CD14-positive monocyte (primary cell): ENCODE measurements around the gene FNDC3A. TPM values are rescaled to one million over a fixed set of nuclear protein-coding genes. Genes with fewer than 3 reads are reported as not detected.
A peak's percentile ranks its signal among the peaks of the same experiment; 100 is the strongest.

ENCODE experiments used
- DNase-seq, 3 donors: peaks; one replicate each; pipeline ENCODE4 v3.0.0-alpha.2; 2011 to 2022
- H2AFZ ChIP-seq: 2 replicates; pipeline ENCODE4 v1.6.0; 2012; ENCODE audit warnings: mild to moderate bottlenecking, low read depth, low read length, inconsistent platforms; ENCODE audit not compliant: insufficient read depth, poor library complexity, severe bottlenecking
- H3K27ac ChIP-seq, 2 donors: 1 replicate in 1 of 2; 2 replicates in 1 of 2; pipeline ENCODE4 v1.5.1; 2012 to 2013; ENCODE audit warnings: low read length in 2 of 2, control low read depth in 1 of 2, inconsistent platforms in 1 of 2, low read depth in 1 of 2, mild to moderate bottlenecking in 1 of 2
- H3K27me3 ChIP-seq, 2 donors: one replicate each; pipeline versions ENCODE4 v1.6.0 to v1.6.1; 2011 to 2013; ENCODE audit warnings: low read length in 2 of 2; ENCODE audit not compliant: control insufficient read depth in 2 of 2, insufficient read depth in 2 of 2
- H3K36me3 ChIP-seq, 2 donors: replicated peaks in 1 of 2; 1 replicate in 1 of 2; 2 replicates in 1 of 2; pipeline versions ENCODE4 v1.5.1 to v1.6.1; 2012 to 2013; ENCODE audit warnings: low read length in 2 of 2, control low read depth in 1 of 2, inconsistent platforms in 1 of 2, mild to moderate bottlenecking in 1 of 2; ENCODE audit not compliant: insufficient read depth in 2 of 2, control insufficient read depth in 1 of 2
- H3K4me1 ChIP-seq, 2 donors: 1 replicate in 1 of 2; 2 replicates in 1 of 2; pipeline versions ENCODE4 v1.5.1 to v1.6.1; 2012 to 2013; ENCODE audit warnings: low read length in 2 of 2, control low read depth in 1 of 2, inconsistent platforms in 1 of 2, mild to moderate bottlenecking in 1 of 2, moderate library complexity in 1 of 2; ENCODE audit not compliant: insufficient read depth in 2 of 2, control insufficient read depth in 1 of 2
- H3K4me2 ChIP-seq: replicated peaks from 2 replicates; pipeline ENCODE3; 2012; ENCODE audit warnings: low read length, moderate library complexity, mild to moderate bottlenecking; ENCODE audit not compliant: poor library complexity, severe bottlenecking; ENCODE audit errors: extremely low read depth
- H3K4me3 ChIP-seq, 3 experiments: fragments of 200-600 bp in 1 of 3; sonication (generic) in 1 of 3; replicated peaks in 1 of 3; 1 replicate in 2 of 3; 2 replicates in 1 of 3; pipeline ENCODE4 v1.5.1; 2011 to 2013; ENCODE audit warnings: low read length in 3 of 3, mild to moderate bottlenecking in 3 of 3, control low read depth in 2 of 3, low read depth in 2 of 3, inconsistent platforms in 1 of 3, moderate library complexity in 1 of 3
- H3K79me2 ChIP-seq: 2 replicates; pipeline ENCODE4 v1.6.0; 2012; ENCODE audit warnings: mild to moderate bottlenecking, control low read depth, inconsistent platforms, low read length, moderate library complexity; ENCODE audit not compliant: insufficient read depth
- H3K9ac ChIP-seq: 2 replicates; pipeline ENCODE4 v1.6.0; 2017; ENCODE audit warnings: low read length, mild to moderate bottlenecking; ENCODE audit not compliant: insufficient read depth, poor library complexity, severe bottlenecking
- H3K9me3 ChIP-seq, 2 donors: replicated peaks in 1 of 2; 1 replicate in 1 of 2; 2 replicates in 1 of 2; pipeline versions ENCODE4 v1.5.1 to v1.6.1; 2012 to 2013; ENCODE audit warnings: low read length in 2 of 2, control low read depth in 1 of 2; ENCODE audit not compliant: control insufficient read depth in 1 of 2, insufficient read depth in 1 of 2
- H4K20me1 ChIP-seq: 2 replicates; pipeline ENCODE4 v1.6.0; 2012; ENCODE audit warnings: mild to moderate bottlenecking, low read length, control low read depth, moderate library complexity; ENCODE audit not compliant: insufficient read depth
- H3K27ac Mint-ChIP-seq, 7 donors: one replicate each; pipeline ENCODE4 v1.8.0; 2020; ENCODE audit warnings: mild to moderate bottlenecking in 7 of 7, mixed read lengths in 7 of 7, moderate library complexity in 6 of 7, inconsistent platforms in 2 of 7
- H3K27me3 Mint-ChIP-seq, 3 donors: one replicate each; pipeline ENCODE4 v1.8.0; 2021 to 2022; ENCODE audit warnings: low read depth in 3 of 3, mild to moderate bottlenecking in 3 of 3, mixed read lengths in 3 of 3, moderate library complexity in 3 of 3, inconsistent platforms in 1 of 3
- H3K36me3 Mint-ChIP-seq, 2 donors: one replicate each; pipeline ENCODE4 v1.8.0; 2020; ENCODE audit warnings: mixed read lengths in 2 of 2, inconsistent platforms in 1 of 2, mild to moderate bottlenecking in 1 of 2
- H3K4me1 Mint-ChIP-seq: one replicate; pipeline ENCODE4 v1.8.0; 2020; ENCODE audit warnings: mild to moderate bottlenecking, mixed read lengths
- H3K4me3 Mint-ChIP-seq, 2 donors: one replicate each; pipeline ENCODE4 v1.8.0; 2020; ENCODE audit warnings: mild to moderate bottlenecking in 2 of 2, mixed read lengths in 2 of 2, moderate library complexity in 1 of 2
- H3K9me3 Mint-ChIP-seq, 7 donors: one replicate each; pipeline ENCODE4 v1.8.0; 2020 to 2022; ENCODE audit warnings: mixed read lengths in 7 of 7, mild to moderate bottlenecking in 6 of 7, moderate library complexity in 6 of 7, inconsistent platforms in 2 of 7
- CTCF ChIP-seq: fragments of 200-600 bp; IDR thresholded peaks from one replicate; pipeline ENCODE4 v1.8.0; 2022; ENCODE audit warnings: antibody characterized with exemption, mild to moderate bottlenecking
- WGBS: methylation state at CpG from one replicate; pipeline ENCODE4 v1.1.5; 2013; ENCODE audit warnings: missing lambda C conversion rate; ENCODE audit not compliant: insufficient coverage; 5-methylcytosine and 5-hydroxymethylcytosine counted together
- intact Hi-C, 2 donors: fragments of 100-400 bp; cut with micrococcal nuclease; formaldehyde crosslinking; loops; one replicate each; pipeline versions ENCODE4 v1.15.0 to v1.15.1; 2023
- polyA plus RNA-seq, 3 donors: library from polyadenylated mRNA; depleted of rRNA in 1 of 3; unstranded in 2 of 3; stranded (reverse) in 1 of 3; fragments of 300-500 nt in 2 of 3; fragments of >200 nt in 1 of 3; fragmentation: Illumina TruSeq in 2 of 3; gene quantifications; 1 replicate in 2 of 3; 2 replicates in 1 of 3; pipeline ENCODE4 v1.2.3, GENCODE V29; 2012 to 2021

The FNDC3A gene
- polyA plus RNA-seq, 3 donors: 8.3 to 27.0 (median 12.0) TPM

GRCh38 chr13:49218493-49219051 is 242.9 kb downstream of the FNDC3A start:
- Histone ChIP-seq H3K9ac (no peak overlapping the region), H3K27ac (no peak overlapping the region), H4K20me1 (no peaks in the 10 kb centered on the region), H3K9me3 (peaks cover 3 to 7% of the 10 kb centered on the region in 2 donors), H3K36me3 (no peaks in the 10 kb centered on the region), H3K27me3 (peaks cover 27 to 39% of the 10 kb centered on the region in 2 donors), H3K4me2 (no peak overlapping the region), H3K4me3 (no peak overlapping the region), H2AFZ (no peak overlapping the region), H3K79me2 (no peaks in the 10 kb centered on the region), H3K4me1 (peaks cover 50 to 54% of the 10 kb centered on the region in 2 donors)
- no peak for TF ChIP-seq CTCF
- no peak for DNase-seq
- WGBS: 82% methylated on average over 22 of the region's 25 CpGs
- Mint-ChIP-seq H3K36me3 (peaks cover 15 to 17% of the 10 kb centered on the region in 2 donors), H3K27ac (peak overlapping the region in 1 of 7 donors; percentile 36), H3K4me3 (peak overlapping the region in 1 of 2 donors; percentile 86), H3K27me3 (peaks cover 35 to 46% (median 38%) of the 10 kb centered on the region in 3 donors), H3K9me3 (peaks cover 0 to 28% (median 13%) of the 10 kb centered on the region in 7 donors), H3K4me1 (peaks cover 55% of the 10 kb centered on the region)
- intact Hi-C loops: no loop called here

DNA sequence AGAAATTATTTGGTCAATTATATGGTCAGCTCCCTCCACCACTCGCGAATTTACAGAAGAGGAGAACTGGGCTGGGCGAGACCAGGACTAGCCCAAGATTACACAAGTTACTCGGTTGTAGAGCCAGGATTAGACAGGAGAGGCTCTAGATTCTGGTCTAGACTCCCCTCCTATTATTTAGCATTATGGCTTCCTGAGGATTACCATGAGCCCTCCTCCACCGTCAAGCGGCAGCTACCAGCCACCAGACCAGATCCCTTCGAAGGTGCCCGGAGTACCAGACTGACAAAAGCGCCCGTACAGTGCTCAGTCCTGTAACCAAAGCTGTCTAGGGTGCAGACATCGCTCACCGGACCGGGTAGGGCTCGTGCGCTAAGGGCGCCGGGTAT is 243.9 kb downstream of the FNDC3A start:
- H3K4me3 Mint-ChIP-seq: peak overlapping the region; percentile 69 to 86
- H3K27ac ChIP-seq: no peak overlapping the region
- peaks cover 15 to 17% of the 10 kb centered on the region in 2 donors for H3K36me3 Mint-ChIP-seq
- peaks cover 44% of the 10 kb centered on the region for H3K4me1 Mint-ChIP-seq
- DNase-seq: no peak
- H4K20me1 ChIP-seq: no peaks in the 10 kb centered on the region
- TF ChIP-seq CTCF: no peak
- peak overlapping the region; percentile 79 for H2AFZ ChIP-seq
- H3K4me1 ChIP-seq: peaks cover 39 to 43% of the 10 kb centered on the region in 2 donors
- peak overlapping the region; percentile 23 for H3K9ac ChIP-seq
- 6% methylated on average over 12 of the region's 17 CpGs for WGBS
- no peaks in the 10 kb centered on the region for H3K36me3 ChIP-seq
- H3K27ac Mint-ChIP-seq: no peak overlapping the region
- intact Hi-C loops: loop anchor here in 1 of 2 donors (10.0 kb wide), 1 partner anchor 65 kb away; no protein-coding TSS in a partner anchor
- peaks cover 0 to 28% (median 13%) of the 10 kb centered on the region in 7 donors for H3K9me3 Mint-ChIP-seq
- peaks cover 35 to 48% (median 40%) of the 10 kb centered on the region in 3 donors for H3K27me3 Mint-ChIP-seq
- H3K79me2 ChIP-seq: no peaks in the 10 kb centered on the region
- peaks cover 27 to 39% of the 10 kb centered on the region in 2 donors for H3K27me3 ChIP-seq
- H3K9me3 ChIP-seq: peaks cover 3 to 7% of the 10 kb centered on the region in 2 donors
- H3K4me3 ChIP-seq: peak overlapping the region; percentile 15 to 73 (median 29)
- peak overlapping the region; percentile 86 for H3K4me2 ChIP-seq
